NCI-H146 treated with DMSO at 0.1 percent for 48 hours (cell line): ENCODE results near the gene ZC3H11A.
"Not testable (repeated sequence)": the region's sequence is repeated elsewhere in the genome, so short reads cannot be mapped to it uniquely, and the experiment has no call there.

ENCODE experiments used
- DNase-seq: peaks from one replicate; lab custom pipeline; 2025; ENCODE audit not compliant: unreplicated experiment; lab: John Stamatoyannopoulos, UW

The ZC3H11A gene

DNA sequence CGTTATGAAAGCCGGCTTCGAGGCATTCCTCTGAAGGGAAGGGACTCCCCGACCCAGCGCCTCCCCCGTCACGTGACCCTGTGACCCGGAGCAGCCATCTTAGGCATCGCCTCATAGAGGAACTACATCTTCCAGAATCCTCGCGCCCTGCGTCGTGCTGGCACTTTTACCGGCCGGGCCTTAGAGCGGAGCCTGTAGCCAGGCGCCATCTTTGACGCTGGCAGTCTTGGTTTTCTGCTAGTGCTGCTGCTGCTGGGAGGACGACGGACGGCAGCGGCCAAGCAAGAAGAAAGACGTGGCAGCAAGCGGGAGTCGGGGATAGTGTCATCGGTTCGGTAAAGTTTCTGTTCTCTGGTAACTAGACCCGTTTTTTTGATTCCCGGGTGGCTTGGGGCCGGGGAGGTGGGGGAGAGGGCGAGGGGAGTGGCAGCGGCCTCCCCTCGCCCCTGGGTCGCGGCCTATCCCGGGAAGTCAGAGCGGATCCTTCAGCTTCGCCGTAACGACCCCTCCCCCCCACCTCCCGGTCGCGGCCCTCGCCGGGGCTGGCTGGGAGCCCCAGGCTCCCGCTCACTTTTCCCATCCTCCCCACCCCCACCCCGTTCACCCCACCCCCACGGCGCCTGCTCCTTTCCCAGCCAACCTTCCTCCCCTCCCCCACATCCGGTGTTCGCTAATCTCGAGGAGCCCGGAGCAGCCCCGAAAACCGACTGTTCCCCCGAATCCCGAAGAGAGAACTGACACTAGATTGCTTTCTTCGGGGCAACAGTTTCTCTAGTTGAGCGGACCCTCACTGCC is at the start of gene ZC3H11A, which contains the start of gene ZBED6:
Gene ZC3H11A, plus strand, starts transcription at position 183 of the 795 bp plus-strand sequence. CDS start 21,448 bp downstream, outside the sequence.
Gene ZBED6, plus strand, starts transcription at position 183 of the 795 bp plus-strand sequence. CDS start 1,900 bp downstream, outside the sequence.
- peak; percentile 91 for DNase-seq

DNA sequence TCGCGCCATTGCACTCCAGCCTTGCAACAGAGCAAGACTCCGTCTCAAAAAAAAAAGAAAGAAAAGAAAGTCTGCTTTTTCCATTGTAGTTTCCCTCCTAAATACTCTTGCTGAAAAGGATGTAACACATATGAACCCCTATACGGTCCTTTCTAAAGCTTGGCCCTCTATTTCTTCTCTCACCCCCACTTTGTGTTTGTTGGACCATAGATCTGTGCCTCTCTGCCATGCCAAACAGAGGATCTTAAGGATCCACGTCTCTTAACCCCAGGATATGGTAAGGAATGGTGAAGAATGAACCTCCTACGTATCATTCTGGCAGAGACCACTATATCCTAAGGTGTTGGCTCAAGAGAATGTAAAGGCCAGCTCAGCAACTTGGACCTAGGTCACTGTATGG is 49.1 kb upstream of the ZC3H11A start:
- DNase-seq: no peak

GRCh38 chr1:203751051-203751450 is 44.4 kb upstream of the ZC3H11A start:
- DNase-seq: no peak

- not testable (repeated sequence) for DNase-seq
Measured at GRCh38 chr1:203751618-203752361, 43.6 kb upstream of the ZC3H11A start.

GRCh38 chr1:203754455-203754864 is 41.0 kb upstream of the ZC3H11A start:
- DNase-seq: no peak

DNA sequence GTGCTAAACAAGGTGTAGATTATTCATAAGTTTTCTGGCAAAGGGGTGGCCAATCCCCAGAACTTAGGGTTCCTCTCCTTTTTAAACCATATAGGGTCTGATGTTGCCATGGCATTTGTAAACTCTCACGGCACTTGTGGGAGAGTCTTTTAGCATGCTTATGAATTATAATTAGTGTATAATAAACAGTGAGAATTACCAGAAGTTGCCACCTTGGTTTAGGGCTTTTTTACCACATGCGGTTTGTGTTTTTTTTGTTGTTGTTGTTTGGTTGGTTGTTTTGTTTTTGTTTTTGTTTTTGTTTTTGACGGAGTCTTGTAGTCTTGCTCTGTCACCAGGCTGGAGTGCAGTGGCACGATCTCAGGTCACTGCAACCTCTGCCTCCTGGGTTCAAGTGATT is 39.4 kb upstream of the ZC3H11A start:
- DNase-seq: no peak

DNA sequence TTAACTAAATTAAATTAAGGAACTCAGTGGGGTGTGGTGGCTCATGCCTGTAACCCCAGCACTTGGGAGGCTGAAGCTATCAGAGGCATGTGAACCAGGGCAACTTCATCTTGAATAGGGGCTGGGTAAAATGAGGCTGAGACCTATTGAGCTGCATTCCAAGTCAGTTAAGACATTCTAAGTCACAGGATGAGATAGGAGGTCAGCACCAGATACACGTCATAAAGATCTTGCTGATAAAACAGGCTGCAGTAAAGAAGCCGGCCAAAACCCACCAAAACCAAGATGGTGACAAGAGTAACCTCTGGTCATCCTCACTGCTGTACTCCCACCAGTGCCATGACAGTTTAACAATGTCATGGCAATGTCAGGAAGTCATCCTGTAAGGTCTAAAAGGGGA is 36.7 kb upstream of the ZC3H11A start:
- DNase-seq: not testable (repeated sequence)

DNA sequence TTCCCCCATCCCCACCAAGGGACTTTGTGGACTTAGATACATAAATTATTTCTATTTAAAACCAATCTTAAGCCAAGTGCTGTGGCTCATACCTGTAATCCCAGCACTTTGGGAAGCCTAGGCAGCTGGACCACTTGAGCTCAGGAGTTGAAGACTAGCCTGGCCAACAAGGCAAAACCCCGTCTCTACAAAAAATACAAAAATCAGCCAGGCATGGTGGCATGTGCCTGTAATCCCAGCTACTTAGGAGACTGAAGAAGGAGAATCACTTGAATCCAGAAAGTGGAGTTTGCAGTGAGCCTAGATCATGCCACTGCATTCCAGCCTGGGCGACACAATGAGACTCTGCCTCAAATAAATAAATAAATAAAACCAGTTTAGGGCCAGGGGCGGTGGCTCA is 34.9 kb upstream of the ZC3H11A start:
- no peak for DNase-seq

DNA sequence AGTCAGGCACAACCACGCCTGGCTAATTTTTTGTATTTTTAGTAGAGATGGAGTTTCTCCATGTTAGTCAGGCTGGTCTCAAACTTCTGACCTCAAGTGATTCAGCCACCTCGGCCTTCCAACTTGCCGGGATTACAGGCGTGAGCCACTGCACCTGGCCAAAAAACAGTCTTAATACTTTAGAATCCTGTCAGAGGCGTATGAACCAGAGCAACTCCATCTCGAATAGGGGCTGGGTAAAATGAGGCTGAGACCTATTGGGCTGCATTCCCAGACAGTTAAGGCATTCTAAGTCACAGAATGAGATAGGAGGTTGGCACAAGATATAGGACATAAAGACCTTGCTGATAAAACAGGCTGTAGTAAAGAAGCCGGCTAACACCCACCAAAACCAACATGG is 33.5 kb upstream of the ZC3H11A start:
- not testable (repeated sequence) for DNase-seq

- DNase-seq: no peak
Measured at GRCh38 chr1:203763505-203763904, 31.9 kb upstream of the ZC3H11A start.

- no peak for DNase-seq
Measured at GRCh38 chr1:203764105-203765028, 31.1 kb upstream of the ZC3H11A start.

GRCh38 chr1:203765029-203765837 is 30.2 kb upstream of the ZC3H11A start, which contains the start of gene LAX1:
LAX1 (plus strand) TSS chr1:203765183; CDS start chr1:203765566, 383 bp downstream.
- DNase-seq: no peak

DNA sequence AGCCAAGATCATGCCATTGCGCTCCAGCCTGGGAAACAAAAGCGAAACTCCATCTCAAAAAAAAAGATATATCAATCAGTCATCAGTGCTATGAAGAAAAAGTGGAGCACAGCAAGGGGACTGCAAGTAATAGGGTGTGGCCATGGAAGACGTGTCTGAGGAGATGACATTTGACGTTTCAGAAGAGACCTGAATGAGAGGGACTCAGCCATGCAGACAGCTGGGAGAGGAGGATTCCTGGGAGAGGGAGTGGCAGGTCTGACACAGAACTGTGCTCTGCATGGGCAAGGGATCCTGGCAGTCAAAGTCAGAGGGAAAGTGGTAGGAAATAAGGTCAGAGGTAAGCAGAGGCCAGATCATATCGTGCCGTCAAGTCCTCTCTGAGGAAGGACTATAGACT is 27.2 kb upstream of the ZC3H11A start:
- no peak for DNase-seq

- DNase-seq: no peak
Measured at GRCh38 chr1:203769505-203770343, 25.7 kb upstream of the ZC3H11A start.

DNA sequence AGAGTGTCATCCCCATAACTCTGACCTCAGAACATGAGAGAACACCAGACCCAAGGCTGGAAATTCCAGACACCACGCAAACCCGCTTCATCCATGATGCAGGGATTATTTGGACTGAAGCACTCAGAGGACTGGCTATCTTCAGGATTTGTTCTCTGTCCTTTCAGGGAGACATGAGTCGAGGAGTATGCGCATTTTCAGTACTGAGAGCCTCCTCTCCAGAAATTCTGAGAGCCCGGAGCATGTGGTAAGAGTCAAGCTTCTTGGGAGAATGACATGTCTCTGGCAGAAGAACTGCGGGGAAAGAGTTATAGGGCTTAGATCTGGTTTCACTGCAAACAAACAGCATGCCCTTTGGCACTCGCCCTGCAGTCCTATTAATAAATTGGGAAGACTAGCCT is 23.5 kb upstream of the ZC3H11A start:
- DNase-seq: no peak

GRCh38 chr1:203772836-203773235 is 22.6 kb upstream of the ZC3H11A start:
- no peak for DNase-seq

DNA sequence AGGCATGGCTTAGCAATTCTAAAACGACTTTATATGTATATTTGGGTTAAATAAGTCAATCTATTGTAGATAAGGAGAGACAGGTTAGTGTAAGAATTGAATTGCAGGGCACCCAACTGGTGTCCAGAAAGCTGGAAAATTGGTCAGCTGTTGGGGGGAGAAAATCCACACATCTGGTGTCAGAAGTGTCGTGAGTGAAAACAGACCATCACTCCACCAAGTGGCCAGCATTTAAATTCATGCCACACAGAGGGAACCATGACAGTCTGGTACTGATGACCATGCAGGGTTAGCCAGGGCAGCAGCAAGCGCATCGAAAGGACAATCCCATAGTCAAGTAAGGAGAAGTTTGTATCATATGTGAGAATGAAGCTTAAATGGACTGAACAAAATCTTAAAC is 18.8 kb upstream of the ZC3H11A start:
- DNase-seq: no peak

DNA sequence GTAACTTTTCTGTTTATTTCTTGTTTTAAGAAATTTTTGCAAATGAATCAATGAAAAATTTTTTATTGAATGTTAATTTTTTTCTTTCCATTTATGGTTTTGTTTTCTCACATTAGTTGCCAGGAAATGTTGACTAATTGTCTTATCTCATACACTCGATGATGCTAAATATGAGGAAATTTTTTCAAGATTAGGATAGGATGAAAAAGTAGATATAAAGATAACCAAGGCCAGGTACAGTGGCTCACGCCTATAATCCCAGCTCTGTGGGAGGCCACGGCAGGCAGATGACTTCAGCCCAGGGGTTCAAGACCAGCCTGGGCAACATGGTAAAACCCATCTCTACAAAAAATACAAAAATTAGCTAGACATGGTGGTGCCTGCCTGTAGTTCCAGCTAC is 17.8 kb upstream of the ZC3H11A start:
- DNase-seq: no peak

GRCh38 chr1:203778146-203778545 is 17.3 kb upstream of the ZC3H11A start:
- DNase-seq: no peak
